Measurements from ENCODE around the gene WASF2.

- no peak for TF ChIP-seq CTCF (IDR thresholded peaks at IDR 0.05)
- no peak for TF ChIP-seq EZH2 (IDR thresholded peaks at IDR 0.05)
- TF ChIP-seq EZH2phosphoT487 (IDR thresholded peaks at IDR 0.05), result no peak
Measured at GRCh38 chr1:27410709-27411108, 79.3 kb downstream of the WASF2 start.

Data from neural progenitor cell (in vitro differentiated cells).